Stomach smooth muscle (tissue), 2 donors: ENCODE measurements around the gene ASB4.

Source experiments
- H3K27ac ChIP-seq: one replicate; pipeline ENCODE4 v1.7.0; 2013; ENCODE audit warnings: mild to moderate bottlenecking, low read length, inconsistent platforms
- H3K27me3 ChIP-seq, 2 donors: one replicate each; pipeline ENCODE4 v1.7.0; 2013; ENCODE audit warnings: low read length in 2 of 2; ENCODE audit not compliant: insufficient read depth in 2 of 2, control insufficient read depth in 1 of 2
- H3K36me3 ChIP-seq, 2 donors: one replicate each; pipeline ENCODE4 v1.7.0; 2013; ENCODE audit warnings: low read length in 2 of 2; ENCODE audit not compliant: control insufficient read depth in 2 of 2, insufficient read depth in 2 of 2
- H3K4me1 ChIP-seq: one replicate; pipeline ENCODE4 v1.7.0; 2013; ENCODE audit warnings: low read length; ENCODE audit not compliant: control insufficient read depth, insufficient read depth
- H3K4me3 ChIP-seq, 2 donors: one replicate each; pipeline ENCODE4 v1.7.0; 2013; ENCODE audit warnings: low read length in 2 of 2
- H3K9ac ChIP-seq, 2 donors: one replicate each; pipeline ENCODE4 v1.7.0; 2013; ENCODE audit warnings: low read length in 2 of 2, mild to moderate bottlenecking in 1 of 2
- H3K9me3 ChIP-seq, 2 donors: one replicate each; pipeline ENCODE4 v1.7.0; 2013; ENCODE audit warnings: low read length in 2 of 2; ENCODE audit not compliant: control insufficient read depth in 2 of 2
- donor health status: healthy.
- donor health status: Pancreatic carcinoma.

ASB4 gene

GRCh38 chr7:95560674-95561073 lies 74.9 kb downstream of the ASB4 start:
- Histone ChIP-seq H3K9ac (no peak overlapping the region), H3K4me1 (no peaks in the 10 kb centered on the region), H3K4me3 (no peak overlapping the region), H3K27me3 (no peaks in the 10 kb centered on the region), H3K36me3 (no peaks in the 10 kb centered on the region), H3K9me3 (no peaks in the 10 kb centered on the region), H3K27ac (no peak overlapping the region)

- Histone ChIP-seq H3K4me1 (no peaks in the 10 kb centered on the region), H3K9me3 (peaks cover 0 to 3% of the 10 kb centered on the region in 2 donors), H3K27ac (no peak overlapping the region), H3K9ac (no peak overlapping the region), H3K4me3 (no peak overlapping the region), H3K27me3 (no peaks in the 10 kb centered on the region), H3K36me3 (no peaks in the 10 kb centered on the region)
These were observed 84.0 kb downstream of the ASB4 start for GRCh38 chr7:95569720-95570119.

GRCh38 chr7:95577137-95577536 lies 91.4 kb downstream of the ASB4 start:
- Histone ChIP-seq H3K27me3 (no peaks in the 10 kb centered on the region), H3K27ac (no peak overlapping the region), H3K4me1 (no peaks in the 10 kb centered on the region), H3K9ac (no peak overlapping the region), H3K4me3 (no peak overlapping the region), H3K9me3 (peaks cover 0 to 3% of the 10 kb centered on the region in 2 donors), H3K36me3 (no peaks in the 10 kb centered on the region)

GRCh38 chr7:95578299-95578855 lies 92.6 kb downstream of the ASB4 start:
- Histone ChIP-seq H3K27ac (no peak overlapping the region), H3K4me1 (no peaks in the 10 kb centered on the region), H3K9ac (no peak overlapping the region)

GRCh38 chr7:95579318-95579717 lies 93.6 kb downstream of the ASB4 start:
- H3K9ac ChIP-seq: no peak overlapping the region
- no peaks in the 10 kb centered on the region for H3K9me3 ChIP-seq
- no peaks in the 10 kb centered on the region for H3K4me1 ChIP-seq
- no peaks in the 10 kb centered on the region for H3K27me3 ChIP-seq
- no peak overlapping the region for H3K4me3 ChIP-seq
- H3K27ac ChIP-seq: no peak overlapping the region
- no peaks in the 10 kb centered on the region for H3K36me3 ChIP-seq

More at GRCh38 chr7:95578299-95578855, 92.6 kb downstream of the ASB4 start:
- H3K9me3 ChIP-seq: no peaks in the 10 kb centered on the region
- H3K36me3 ChIP-seq: no peaks in the 10 kb centered on the region
- no peaks in the 10 kb centered on the region for H3K27me3 ChIP-seq
- no peak overlapping the region for H3K4me3 ChIP-seq

- Histone ChIP-seq H3K36me3 (peaks cover 13 to 14% of the 10 kb centered on the region in 2 donors), H3K27me3 (no peaks in the 10 kb centered on the region), H3K9me3 (no peaks in the 10 kb centered on the region), H3K4me3 (no peak overlapping the region), H3K27ac (no peak overlapping the region), H3K9ac (no peak overlapping the region), H3K4me1 (no peaks in the 10 kb centered on the region)
These were observed 95.7 kb downstream of the ASB4 start for GRCh38 chr7:95581467-95581866.

GRCh38 chr7:95582578-95583293 lies 97.0 kb downstream of the ASB4 start:
- peaks cover 25 to 27% of the 10 kb centered on the region in 2 donors for H3K36me3 ChIP-seq
- no peak overlapping the region for H3K4me3 ChIP-seq
- no peaks in the 10 kb centered on the region for H3K4me1 ChIP-seq
- no peaks in the 10 kb centered on the region for H3K27me3 ChIP-seq
- H3K9ac ChIP-seq: no peak overlapping the region
- H3K27ac ChIP-seq: no peak overlapping the region
- no peaks in the 10 kb centered on the region for H3K9me3 ChIP-seq

- Histone ChIP-seq H3K36me3 (peaks cover 37 to 39% of the 10 kb centered on the region in 2 donors), H3K27me3 (no peaks in the 10 kb centered on the region), H3K9me3 (no peaks in the 10 kb centered on the region), H3K27ac (no peak overlapping the region), H3K9ac (no peak overlapping the region), H3K4me3 (no peak overlapping the region), H3K4me1 (no peaks in the 10 kb centered on the region)
These were observed 98.3 kb downstream of the ASB4 start for GRCh38 chr7:95583834-95584621.

GRCh38 chr7:95584769-95585425 lies 99.2 kb downstream of the ASB4 start:
- H3K36me3 ChIP-seq: peaks cover 40 to 48% of the 10 kb centered on the region in 2 donors
- H3K27me3 ChIP-seq: no peaks in the 10 kb centered on the region
- no peak overlapping the region for H3K9ac ChIP-seq
- H3K4me1 ChIP-seq: no peaks in the 10 kb centered on the region
- H3K4me3 ChIP-seq: no peak overlapping the region
- no peaks in the 10 kb centered on the region for H3K9me3 ChIP-seq
- H3K27ac ChIP-seq: no peak overlapping the region

GRCh38 chr7:95585426-95585789 lies 99.7 kb downstream of the ASB4 start:
- Histone ChIP-seq H3K27me3 (no peaks in the 10 kb centered on the region), H3K36me3 (peaks cover 40 to 48% of the 10 kb centered on the region in 2 donors), H3K4me1 (no peaks in the 10 kb centered on the region), H3K4me3 (no peak overlapping the region), H3K9me3 (no peaks in the 10 kb centered on the region), H3K27ac (no peak overlapping the region), H3K9ac (no peak overlapping the region)
